Measurements from ENCODE around the gene ZW10.

DNA sequence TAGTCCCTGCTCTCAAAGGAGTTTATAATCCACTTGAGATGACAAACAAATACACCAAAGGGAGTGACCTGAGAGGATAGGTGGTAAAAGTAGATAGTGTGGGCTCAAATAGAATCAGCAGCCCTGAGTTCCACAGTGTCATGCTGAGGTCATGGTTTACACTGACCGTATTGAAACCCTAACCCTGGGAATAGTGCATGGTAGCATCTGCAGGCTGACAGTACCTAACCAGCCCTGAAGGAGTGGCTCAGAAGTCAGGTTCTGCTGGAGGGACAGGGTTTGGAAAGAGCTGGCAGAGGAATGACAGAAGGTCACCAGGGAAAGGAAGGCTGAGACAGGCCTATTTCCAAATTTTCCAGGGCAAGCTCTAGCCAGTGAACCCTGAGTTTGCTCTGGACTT, 58.2 kb downstream of the ZW10 start:
- TF ChIP-seq, protein P1, sequence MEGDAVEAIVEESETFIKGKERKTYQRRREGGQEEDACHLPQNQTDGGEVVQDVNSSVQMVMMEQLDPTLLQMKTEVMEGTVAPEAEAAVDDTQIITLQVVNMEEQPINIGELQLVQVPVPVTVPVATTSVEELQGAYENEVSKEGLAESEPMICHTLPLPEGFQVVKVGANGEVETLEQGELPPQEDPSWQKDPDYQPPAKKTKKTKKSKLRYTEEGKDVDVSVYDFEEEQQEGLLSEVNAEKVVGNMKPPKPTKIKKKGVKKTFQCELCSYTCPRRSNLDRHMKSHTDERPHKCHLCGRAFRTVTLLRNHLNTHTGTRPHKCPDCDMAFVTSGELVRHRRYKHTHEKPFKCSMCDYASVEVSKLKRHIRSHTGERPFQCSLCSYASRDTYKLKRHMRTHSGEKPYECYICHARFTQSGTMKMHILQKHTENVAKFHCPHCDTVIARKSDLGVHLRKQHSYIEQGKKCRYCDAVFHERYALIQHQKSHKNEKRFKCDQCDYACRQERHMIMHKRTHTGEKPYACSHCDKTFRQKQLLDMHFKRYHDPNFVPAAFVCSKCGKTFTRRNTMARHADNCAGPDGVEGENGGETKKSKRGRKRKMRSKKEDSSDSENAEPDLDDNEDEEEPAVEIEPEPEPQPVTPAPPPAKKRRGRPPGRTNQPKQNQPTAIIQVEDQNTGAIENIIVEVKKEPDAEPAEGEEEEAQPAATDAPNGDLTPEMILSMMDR (IDR thresholded peaks at IDR 0.05; ENCODE audit: insufficient read depth, low read length, poor library complexity, severe bottlenecking): no peak
- TF ChIP-seq EZH2phosphoT487 (conservative IDR thresholded peaks at IDR 0.05; ENCODE audit: low read length): no peak
